Hematopoietic multipotent progenitor cell treated with erythropoietin and hydrocortisone succinate and interleukin-3 and kit ligand, for 15 days (in vitro differentiated cells): ENCODE data around the gene RNF25.

Experiments
- DNase-seq: peaks from one replicate; pipeline ENCODE4 v3.0.0-alpha.2; 2015; ENCODE audit warnings: low spot score

RNF25 gene

DNA sequence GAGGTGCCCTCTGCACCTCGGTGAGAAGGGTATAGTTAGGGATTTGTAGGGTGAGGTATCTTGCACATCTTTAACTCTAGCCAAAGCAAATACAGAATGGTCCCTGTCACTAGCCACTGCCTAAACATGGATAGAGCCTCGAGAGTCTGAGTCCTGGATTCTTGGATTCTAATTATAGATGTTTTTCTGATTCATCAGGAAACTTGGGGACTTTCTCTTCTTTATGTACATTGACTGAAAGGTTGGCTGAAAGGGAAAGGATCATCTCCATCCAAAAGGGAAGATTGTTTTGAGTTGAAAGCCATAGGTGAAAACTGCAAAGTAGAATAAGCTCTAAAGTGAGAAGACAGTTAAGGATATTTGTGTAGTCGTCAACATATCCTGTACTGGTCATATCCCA lies 8.3 kb upstream of the RNF25 start:
- no peak for DNase-seq

DNA sequence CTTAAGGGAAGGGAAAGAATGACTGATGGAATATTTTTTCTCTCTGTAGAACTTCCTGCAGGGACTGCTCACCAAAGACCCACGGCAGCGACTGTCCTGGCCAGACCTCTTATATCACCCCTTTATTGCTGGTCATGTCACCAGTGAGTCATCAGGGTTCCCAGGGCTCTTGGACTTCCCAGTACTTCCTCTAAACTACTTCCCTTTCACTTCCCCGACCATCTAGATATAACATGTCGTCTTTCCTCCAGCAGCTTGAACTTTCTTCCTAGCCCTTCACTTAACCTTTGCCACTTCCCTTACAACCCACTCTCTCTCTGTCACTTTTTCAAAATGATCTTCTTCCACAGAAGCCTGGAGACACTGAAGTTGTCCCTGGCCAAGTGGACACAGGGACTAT lies 7.3 kb upstream of the RNF25 start:
- DNase-seq = no peak

DNA sequence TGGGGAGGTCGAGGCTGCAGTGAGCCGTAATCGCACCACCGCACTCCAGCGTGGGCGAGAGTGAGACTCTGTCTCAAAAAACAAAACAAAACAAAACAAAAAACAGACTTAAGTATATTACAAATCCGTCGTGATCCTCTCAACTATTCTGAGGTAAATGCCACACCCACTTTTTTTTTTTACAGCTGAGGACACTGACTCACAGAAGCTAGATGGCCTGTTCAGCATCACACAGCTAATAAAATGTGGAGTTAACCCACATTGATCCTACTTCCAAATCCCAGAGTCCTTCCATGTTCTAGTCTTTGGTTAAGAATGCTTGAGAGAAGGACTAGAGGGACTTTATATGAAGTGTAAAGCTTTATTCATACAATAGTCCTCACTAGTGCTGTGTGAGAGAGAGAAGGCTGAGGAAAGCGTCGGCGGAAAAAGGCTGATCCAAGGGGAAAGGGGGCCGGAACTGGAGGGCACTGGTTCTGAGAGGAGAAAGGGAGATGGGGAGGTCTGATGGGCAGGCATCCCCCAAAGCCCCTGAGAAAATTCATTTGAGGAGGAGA lies 627 bp downstream of the RNF25 start:
- peak; percentile 32 for DNase-seq

DNA sequence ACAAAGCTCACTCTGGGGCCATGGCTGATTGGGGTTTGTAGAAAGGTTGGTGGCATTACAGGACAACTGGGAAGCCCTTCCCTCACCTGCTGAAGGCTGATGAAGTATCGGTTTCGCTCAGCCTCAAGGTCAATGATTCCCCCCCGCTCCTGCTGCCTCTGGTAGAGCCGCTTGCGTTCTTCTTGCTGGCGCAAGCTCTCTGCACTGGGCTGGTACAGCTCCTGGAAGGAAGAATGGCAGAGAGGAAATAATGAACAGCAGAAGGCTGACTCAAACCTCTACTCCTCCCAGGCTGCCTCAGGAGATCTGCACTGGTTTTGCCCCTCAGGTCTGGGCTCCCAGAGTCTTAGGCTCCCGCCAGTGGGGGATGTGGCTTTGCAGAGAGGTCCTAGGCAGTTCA lies 7.1 kb downstream of the RNF25 start:
- DNase-seq = no peak

DNA sequence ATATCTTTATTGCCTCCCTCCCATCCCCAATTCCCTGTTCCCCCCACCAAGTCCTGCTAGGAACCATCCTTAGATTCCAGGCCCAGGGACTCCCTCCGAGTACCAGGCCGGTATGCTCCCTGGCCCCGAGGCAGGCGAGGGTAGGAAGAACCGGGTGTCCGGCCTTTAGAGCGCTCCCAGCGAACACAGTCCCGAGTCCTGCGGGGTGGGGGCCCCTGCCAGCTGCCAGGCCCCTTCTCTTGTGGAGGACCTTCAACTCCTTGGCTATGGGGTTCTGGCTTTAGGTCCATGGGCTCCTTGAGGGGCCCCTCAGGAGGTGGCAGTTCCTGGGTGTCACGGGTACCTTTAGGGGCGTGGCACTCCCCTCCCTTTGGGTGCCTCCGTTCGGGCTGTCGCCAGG lies 7.9 kb downstream of the RNF25 start:
- DNase-seq = no peak

DNA sequence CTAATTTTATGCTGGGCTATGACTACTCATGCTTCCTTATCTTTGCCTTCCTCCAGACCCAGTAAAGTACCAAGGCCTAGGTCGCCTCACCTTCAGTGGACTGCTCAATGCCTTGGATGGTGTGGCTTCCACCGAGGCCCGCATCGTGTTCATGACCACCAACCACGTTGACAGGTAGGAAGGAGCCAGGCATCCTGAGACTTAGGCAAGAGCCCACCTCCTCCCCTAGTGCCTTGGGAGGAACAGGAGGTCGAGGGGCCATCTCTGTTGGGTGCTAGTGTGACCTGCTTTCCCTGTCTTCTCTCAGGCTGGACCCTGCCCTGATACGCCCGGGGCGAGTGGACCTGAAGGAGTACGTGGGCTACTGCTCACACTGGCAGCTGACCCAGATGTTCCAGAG lies 9.0 kb downstream of the RNF25 start:
- DNase-seq = no peak

DNA sequence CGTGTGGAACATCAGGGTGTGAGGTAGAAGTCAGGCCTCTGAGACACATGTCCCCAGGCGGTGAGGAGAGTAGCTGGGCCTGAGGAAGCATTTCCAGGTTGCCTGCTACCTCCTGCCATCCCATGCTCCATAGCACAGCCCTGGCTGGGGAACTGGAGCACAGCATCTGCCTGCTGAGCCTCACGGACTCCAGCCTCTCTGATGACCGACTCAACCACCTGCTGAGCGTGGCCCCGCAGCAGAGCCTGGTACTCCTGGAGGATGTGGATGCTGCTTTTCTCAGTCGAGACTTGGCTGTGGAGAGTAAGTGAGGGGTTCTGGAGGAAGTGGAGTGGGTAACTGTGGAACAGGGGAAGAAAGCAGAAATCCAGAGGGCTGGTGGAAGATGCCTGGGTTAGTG lies 9.4 kb downstream of the RNF25 start:
- no peak for DNase-seq

DNA sequence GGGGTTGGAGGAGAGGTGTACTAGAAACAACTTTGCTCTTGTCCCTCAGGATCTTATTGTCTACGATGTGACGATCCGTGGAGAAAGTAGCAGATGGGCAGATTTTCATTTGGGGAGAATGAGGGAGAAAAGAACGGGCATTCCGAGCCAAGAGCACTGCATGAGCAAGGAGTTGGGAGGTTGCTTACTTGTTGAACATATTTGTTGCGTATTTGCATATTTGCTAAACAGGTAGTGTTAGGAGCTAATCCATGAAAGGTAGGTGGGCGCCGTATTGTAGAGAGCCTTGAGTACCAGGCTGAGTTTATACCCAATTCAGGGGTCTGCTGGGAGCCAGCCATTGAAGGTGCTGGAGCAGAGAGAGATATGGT lies 11.8 kb downstream of the RNF25 start:
- DNase-seq = no peak

DNA sequence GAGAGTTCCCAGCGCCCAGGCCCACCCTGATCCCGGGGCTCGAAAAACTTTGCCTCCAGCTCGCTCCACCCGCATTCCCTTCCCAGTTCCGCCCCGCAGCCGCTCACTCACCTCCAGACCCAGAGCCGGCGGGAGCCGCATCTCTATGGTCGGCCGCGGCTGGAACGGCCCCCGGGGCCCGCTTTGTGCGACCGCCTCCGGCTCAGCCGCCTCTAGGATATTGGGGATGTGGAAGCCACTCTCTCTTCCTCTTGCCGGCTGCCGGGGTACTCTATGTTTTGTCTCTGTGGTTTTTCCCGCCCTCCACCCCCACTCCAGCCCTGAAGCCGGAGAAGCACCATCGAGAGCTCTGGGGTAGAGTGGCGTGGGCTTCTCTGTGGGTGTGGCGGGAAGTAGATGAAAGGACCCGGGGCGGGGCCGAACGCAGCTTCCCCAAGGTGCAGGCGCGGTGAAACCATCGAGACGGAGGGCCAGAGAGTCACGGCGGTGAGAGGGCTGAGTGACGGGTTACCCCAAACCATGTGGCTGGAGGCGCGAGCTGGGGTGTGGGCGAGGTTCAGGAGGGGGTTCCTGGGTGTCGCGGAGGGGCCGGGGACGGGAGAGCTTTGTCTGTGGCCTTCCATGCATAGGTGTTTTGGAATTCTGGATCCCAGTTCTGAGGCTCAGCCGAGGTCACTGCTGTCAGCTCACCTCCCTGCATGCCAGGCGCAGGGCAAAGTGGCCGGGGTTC lies 12.4 kb downstream of the RNF25 start, which contains the start of the genes BCS1L and ZNF142:
Gene BCS1L (plus strand): TSS at position 426 of the 730 bp plus-strand sequence. CDS start 1,305 bp downstream, outside the sequence.
Gene ZNF142 (minus strand): TSS at position 366 of the 730 bp plus-strand sequence. CDS start 3,194 bp downstream, outside the sequence.
- peak; percentile 75 for DNase-seq

DNA sequence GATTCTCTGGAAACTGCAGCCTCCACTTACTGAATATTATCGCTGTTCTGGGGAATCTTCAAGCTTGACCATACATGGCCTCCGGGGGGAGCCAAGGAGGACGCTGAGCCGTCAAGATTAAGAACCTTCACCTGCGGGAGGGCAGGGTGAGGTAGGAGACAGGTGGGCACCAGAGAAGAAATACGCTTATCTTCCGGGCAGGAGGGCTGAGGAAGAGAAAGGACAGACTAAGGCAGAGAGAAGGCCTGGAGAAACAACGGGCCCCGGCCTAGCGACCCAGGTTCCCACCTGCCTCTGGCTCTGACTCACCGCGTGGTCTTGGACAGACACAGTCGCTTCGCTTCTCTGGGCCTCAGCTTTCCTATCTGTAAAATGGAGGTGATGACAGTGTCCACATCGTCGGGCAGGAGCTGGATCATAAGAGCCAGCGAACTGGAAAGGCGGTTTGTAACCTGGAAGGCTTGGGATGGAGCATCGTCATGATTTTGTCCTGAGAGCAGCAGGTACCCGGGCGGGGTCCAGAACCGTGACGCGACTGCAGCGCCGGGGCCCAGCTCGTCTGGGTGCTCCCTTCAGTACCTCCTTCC lies 13.0 kb downstream of the RNF25 start:
- DNase-seq = peak; percentile 54

DNA sequence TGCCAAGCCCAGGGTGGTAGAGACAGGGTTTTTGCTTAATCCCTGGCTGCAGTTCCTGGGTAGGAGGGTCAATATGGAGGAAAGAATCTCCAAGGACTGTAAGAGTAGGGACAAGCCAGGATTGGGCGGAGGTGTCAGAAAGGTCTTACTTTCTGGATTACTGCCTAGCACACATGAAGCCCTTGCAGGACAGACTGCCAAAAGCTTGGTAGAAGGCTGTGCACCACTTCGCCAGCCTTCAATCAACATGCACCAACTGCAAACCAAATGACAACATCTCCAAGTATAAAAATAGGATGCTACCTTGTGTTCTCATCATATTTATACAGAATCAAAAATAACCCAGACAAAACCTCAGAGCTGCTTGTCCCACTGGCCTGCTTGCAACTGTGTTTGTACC lies 16.1 kb downstream of the RNF25 start:
- no peak for DNase-seq

DNA sequence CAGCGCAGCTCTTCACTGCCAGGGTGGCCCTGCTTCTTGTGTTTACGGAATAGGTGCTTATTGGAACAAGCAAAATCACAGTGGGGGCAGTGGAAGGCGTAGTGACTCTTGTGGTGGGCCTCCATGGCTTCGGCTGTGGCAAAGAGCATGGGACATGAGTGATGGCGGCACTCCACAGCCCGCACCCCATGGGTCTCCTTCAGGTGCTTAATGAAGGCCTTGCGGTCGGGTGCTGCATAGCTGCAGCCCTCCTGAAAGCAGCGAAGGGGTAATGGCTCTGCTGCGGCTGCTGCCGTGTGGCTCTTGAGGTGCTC lies 23.1 kb downstream of the RNF25 start:
- DNase-seq = no peak

DNA sequence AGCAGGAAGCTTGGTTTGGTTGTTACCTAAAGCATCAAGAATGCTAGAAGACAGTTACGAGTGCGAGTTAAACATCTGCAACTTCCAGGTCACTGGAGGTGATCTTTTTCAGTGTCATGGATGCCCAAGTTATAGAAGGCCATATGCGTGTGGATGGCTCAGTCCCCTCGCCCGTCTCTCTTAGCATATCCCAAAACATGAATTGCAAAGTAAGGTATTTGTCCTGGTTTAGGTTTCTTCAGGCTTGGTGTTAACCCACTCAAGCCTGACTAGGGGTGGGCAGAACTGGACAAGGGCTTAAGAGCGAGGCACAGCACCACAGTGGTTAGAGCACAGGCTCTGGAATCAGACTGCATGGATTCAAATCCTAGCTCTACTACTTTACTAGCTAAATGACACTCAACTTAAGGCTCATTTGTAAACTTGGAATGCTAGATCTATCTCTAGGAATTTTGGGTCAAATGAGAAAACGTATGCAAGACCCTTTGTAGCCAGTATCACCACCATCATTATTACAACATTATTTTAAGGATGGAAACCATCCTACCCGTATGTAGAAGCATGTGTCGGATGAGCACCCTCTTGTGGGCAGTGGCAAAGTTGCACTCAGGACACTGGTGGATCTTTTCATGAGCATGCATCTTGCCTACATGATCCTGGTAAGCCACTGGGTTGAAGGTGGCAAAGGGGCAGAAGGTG lies 23.6 kb downstream of the RNF25 start:
- DNase-seq = peak; percentile 61

DNA sequence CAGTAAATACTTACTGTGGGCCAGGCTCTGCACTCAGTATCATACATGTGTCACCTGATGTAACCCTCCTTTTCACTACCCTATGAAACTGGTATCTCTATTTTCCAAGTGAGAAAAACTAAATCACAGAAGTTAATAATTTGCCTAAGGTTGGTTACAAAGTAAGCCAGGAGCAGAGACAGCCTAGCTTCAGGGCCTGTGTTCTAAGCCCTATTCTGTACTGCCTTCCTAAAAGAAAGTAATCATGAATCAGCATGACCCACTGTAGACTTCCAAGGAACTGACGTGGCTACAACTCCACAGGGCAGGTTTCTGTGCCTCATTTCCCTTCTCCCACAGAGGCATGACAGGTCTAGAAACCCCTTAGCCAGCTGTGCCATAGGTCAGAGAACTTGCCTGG lies 26.7 kb downstream of the RNF25 start:
- DNase-seq = no peak

DNA sequence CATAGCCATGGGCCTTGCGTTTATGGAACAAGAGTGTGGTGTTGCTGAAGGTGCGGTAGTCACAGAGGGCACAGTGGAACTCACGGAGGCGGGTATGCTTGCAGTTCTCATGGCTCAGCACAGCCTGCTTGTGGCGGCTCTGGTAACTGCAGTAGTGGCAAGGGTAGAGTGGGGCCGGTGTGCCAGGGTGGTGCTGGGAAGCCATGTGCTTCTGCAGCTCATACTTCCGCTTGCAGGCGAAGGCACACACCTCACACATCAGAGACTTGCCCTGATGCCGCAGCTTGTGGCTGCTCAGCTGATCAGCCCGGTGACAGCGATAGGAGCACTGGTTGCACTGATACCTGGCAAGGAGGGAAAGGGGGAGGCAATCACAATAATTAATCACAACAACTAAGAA lies 27.1 kb downstream of the RNF25 start:
- DNase-seq = no peak

DNA sequence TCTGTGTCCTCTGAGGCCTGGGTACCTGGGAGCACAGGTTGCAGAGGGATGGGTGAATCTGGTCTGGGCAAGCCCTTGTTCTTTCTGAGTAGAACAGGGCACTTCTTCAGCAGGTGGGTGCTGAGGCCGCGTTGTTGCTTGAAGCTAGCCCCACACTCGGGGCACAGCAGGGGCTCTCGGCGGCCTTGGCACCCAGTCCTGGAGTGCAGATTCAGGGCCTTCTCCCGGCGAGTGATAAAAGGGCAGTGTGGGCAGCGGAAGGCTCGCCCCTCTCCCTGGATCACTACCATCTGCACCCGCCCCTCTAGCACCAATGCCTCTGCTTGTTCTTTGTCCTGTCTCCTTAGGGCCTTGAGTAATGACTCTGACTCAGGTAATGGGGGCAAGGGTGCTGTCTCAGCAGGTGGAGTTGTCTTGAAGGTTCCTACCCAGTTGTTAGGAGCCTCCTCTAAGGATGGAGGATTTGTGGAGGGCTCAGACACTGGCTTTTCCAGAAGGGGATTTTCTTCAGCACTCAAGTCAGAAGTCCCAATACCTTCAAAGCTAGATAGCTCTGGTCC lies 28.0 kb downstream of the RNF25 start:
- no peak for DNase-seq

DNA sequence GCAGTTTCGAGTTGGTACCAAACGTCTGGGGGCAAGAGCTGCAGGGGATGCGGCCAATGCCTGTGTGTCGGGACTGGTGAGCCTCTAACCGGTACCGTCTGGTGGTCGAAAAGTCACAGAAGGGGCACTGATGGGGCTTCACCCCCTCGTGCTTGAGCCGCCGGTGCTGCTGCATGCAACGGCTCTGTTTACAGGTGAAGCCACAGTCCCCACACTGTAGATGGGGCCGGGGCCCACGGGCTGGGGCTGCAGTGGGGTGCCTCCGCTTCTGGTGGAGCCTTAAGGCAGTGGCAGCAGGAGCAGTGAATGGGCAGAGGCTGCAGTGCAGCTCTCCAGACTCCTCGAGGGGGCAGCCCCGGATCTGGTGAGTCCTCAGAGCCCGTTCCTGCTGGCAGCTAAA lies 29.0 kb downstream of the RNF25 start:
- no peak for DNase-seq

DNA sequence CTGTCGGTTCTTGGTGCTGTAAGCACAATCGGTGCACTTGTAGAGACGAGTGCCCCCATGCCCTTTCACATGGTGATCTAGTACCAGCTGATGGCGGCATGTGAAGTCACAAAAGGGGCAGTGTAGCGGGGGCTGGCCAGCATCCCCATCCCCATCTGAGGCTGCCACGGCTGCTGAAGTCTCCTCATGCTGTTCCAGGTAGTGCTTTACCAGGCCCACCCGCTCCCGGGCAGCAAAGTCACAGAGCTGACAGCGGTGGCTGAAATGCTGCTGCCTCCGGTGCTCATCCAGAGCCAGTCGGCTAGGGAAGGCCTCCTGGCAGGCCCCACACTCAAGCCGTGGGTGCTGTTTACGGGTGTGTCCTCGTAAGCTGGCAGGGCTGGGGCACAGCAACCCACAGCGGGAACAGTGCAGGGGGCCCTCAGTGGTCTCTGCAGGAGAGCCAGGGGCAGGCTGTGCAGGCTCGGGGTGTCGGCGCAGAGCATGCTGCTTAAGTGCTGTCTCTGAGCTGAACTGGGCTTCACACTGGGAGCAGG lies 29.6 kb downstream of the RNF25 start:
- no peak for DNase-seq

DNA sequence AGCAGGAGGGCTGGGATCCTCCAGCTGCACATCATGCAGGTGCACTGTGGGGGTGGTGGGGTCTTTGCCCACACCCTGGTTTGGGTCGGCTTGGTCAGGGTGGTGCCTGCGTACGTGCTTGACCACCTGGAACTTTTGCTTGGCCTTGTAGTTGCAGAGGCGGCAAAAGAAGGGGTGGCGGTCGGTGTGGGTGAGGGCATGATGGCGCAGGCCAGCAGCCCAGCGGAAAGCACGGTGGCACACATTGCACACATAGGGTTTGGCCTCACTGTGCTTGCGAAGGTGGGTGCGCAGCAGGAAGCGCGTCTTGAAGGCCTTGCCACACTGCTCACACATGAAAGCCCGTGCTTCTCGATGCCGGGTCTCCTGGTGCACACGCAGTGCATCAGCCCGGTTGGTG lies 33.4 kb downstream of the RNF25 start:
- no peak for DNase-seq

DNA sequence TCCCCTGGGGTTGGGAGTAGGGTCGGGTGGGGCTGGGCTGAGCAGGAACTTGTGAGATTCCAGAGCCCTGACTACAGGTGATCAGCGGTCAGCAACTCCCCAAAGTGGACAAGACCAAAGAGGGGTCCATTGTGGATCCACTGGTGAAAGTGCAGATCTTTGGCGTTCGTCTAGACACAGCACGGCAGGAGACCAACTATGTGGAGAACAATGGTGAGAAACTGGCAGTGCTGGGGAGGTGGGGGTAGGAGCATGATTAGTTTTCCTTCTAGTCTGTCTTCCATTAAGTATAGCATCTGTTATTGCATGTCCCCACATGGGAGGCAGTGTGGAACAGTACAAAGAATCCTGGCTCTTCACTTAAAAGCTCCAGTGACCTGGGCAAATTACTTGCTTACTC lies 36.1 kb downstream of the RNF25 start:
- DNase-seq = no peak

DNA sequence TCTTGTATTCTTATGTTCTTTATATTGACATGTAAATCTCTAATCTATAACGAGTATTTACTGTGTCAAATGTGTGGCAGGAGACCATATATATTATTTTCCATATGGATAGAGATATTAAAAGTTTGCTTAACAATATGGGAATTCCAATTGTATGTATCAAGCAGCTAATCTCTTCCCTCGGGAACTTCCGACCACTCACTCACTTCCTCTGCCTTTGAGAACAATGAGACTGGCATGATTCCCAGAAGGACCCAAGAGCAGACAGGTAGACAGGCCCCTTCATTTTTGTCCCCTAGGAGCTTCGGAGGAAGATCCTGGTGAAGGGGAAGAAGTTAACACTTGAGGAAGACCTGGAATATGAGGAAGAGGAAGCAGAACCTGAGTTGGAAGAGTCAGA lies 40.0 kb downstream of the RNF25 start:
- no peak for DNase-seq

DNA sequence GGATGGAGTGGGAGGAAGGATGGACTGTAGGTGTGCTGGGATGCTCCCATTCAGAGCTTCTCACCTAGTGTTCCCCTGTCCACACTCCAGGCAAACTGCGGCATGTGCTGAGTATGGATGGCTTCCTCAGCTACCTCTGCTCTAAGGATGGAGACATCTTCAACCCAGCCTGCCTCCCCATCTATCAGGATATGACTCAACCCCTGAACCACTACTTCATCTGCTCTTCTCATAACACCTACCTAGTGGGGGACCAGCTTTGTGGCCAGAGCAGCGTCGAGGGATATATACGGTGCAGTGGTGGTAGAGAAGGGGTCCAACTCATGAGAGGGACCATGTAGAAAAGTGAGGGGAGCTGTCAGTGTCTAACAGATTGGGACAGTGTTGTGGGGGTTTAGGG lies 43.9 kb downstream of the RNF25 start:
- DNase-seq = no peak

DNA sequence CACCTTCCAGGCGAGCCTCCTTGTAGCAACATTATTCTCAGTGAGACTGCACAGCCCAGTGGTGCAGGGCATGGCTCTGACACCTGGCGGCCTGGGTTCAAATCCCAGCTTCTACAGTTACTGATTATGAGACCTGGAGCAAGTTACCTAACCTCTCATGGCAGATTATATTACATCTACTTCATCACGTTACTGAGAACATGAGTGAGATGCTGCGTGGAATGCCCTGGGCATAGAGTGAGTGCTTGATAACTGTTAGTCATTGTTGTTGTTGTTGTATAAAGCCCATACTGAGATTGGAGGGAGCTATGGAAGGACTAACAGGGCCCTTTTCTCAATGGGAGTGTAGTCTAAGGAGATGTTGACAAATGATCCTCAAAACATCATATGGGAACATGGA lies 45.4 kb downstream of the RNF25 start:
- no peak for DNase-seq
